Measurements from ENCODE around the gene CDK6.

DNA sequence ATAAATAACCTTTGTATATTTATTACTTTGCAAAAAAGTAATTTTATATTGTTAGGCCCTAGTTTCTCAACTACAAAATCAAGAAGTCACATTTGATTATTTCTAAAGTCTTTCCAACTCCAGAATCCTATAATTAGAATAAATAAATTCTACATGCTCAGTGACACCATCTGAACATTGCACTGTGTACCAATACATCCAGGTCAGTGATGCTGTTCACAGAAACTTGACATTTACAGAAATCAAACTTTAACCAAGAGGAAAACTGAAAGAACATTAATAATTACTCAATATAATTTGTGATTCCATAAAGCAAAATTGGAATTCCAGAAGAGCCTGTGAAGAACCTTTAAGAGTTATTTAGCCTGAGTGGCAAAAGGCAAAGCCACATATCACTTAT is 142.2 kb downstream of the CDK6 start:
- TF ChIP-seq EZH2phosphoT487 (IDR thresholded peaks at IDR 0.05; ENCODE audit: insufficient read depth, low read depth) = no peak
- TF ChIP-seq EZH2 (IDR thresholded peaks at IDR 0.05; ENCODE audit: insufficient read depth, poor library complexity, severe bottlenecking) = no peak

Measured in GM23248 (cell line).